Adrenal gland (tissue), 5 donors: ENCODE results near the gene TMEM158.

Experiments
- CTCF ChIP-seq, 6 experiments: fragments of 450-650 bp in 4 of 6; fragments of 200-600 bp in 2 of 6; sonication (generic) in 1 of 6; IDR thresholded peaks; 1 replicate in 5 of 6; 2 replicates in 1 of 6; pipeline versions ENCODE4 v1.5.1 to v1.8.0; 2016 to 2021; ENCODE audit warnings: antibody characterized with exemption in 6 of 6, mild to moderate bottlenecking in 2 of 6, moderate library complexity in 1 of 6
- POLR2A ChIP-seq, 2 donors: fragments of 450-650 bp; IDR thresholded peaks; one replicate each; pipeline ENCODE4 v1.6.1; 2017; ENCODE audit warnings: antibody characterized with exemption in 2 of 2, mild to moderate bottlenecking in 2 of 2, moderate library complexity in 1 of 2
- donor health status: DM: no; HTN: no; CAD: no.

GRCh38 chr3:45272032-45272810 lies 46.1 kb upstream of the TMEM158 start:
- TF ChIP-seq CTCF (IDR thresholded peaks at IDR 0.05) (no peak), POLR2A (IDR thresholded peaks at IDR 0.05) (no peak)
